Measurements from ENCODE around the gene IL17C. TPM values are rescaled to one million over a fixed set of nuclear protein-coding genes. Genes with fewer than 3 reads are reported as not detected.

The IL17C gene
- total and polyA plus RNA-seq, 2 experiments from 2014 or later, result 0.57 TPM; not detected in 1

GRCh38 chr16:88610909-88611812 lies 27.2 kb upstream of the IL17C start:
- Histone ChIP-seq H3K27me3 (no peaks in the 10 kb centered on the region), H3K9me2 (replicated peaks; ENCODE audit: insufficient read depth) (no peaks in the 10 kb centered on the region), H3K79me2 (peaks cover 5% of the 10 kb centered on the region), H4K20me1 (ENCODE audit: insufficient read depth, poor library complexity, severe bottlenecking) (peaks cover 2% of the 10 kb centered on the region), H3K36me3 (replicated peaks; ENCODE audit: insufficient read depth, low read depth) (no peaks in the 10 kb centered on the region), H2AFZ (no peak overlapping the region), H3K27ac (no peak overlapping the region), H3K4me1 (ENCODE audit: insufficient read depth) (no peaks in the 10 kb centered on the region), H3K4me2 (no peak overlapping the region), H3K9me3 (ENCODE audit: low read depth) (no peaks in the 10 kb centered on the region), H3K4me3 (no peak overlapping the region)
- TF ChIP-seq CTCF (IDR thresholded peaks at IDR 0.05; ENCODE audit: poor library complexity), result no peak
- TF ChIP-seq EZH2phosphoT487 (IDR thresholded peaks at IDR 0.05; ENCODE audit: low read depth, severe bottlenecking, unreplicated experiment), result no peak
- no peak for TF ChIP-seq EZH2 (IDR thresholded peaks at IDR 0.05; ENCODE audit: borderline replicate concordance)
- WGBS (ENCODE audit: low lambda C conversion rate, missing lambda C conversion rate), result 73% methylated on average over 41 of the region's 49 CpGs
- DNase-seq (ENCODE audit: low spot score), result no peak

GRCh38 chr16:88613293-88613692 lies 25.1 kb upstream of the IL17C start:
- H3K36me3 ChIP-seq (replicated peaks; ENCODE audit: insufficient read depth, low read depth), result no peaks in the 10 kb centered on the region
- 91% methylated on average over 10 of the region's 10 CpGs for WGBS (ENCODE audit: low lambda C conversion rate, missing lambda C conversion rate)

GRCh38 chr16:88613911-88614817 lies 24.2 kb upstream of the IL17C start:
- Histone ChIP-seq H3K4me2 (no peak overlapping the region), H3K4me3 (no peak overlapping the region), H3K27me3 (no peaks in the 10 kb centered on the region), H3K9me2 (replicated peaks; ENCODE audit: insufficient read depth) (no peaks in the 10 kb centered on the region), H3K27ac (no peak overlapping the region), H2AFZ (no peak overlapping the region), H3K9me3 (ENCODE audit: low read depth) (no peaks in the 10 kb centered on the region), H3K4me1 (ENCODE audit: insufficient read depth) (peaks cover 14% of the 10 kb centered on the region), H3K79me2 (peaks cover 8% of the 10 kb centered on the region), H3K36me3 (replicated peaks; ENCODE audit: insufficient read depth, low read depth) (no peaks in the 10 kb centered on the region), H4K20me1 (ENCODE audit: insufficient read depth, poor library complexity, severe bottlenecking) (peaks cover 9% of the 10 kb centered on the region)
- WGBS (ENCODE audit: low lambda C conversion rate, missing lambda C conversion rate), result 92% methylated on average over 19 of the region's 19 CpGs
- TF ChIP-seq EZH2 (IDR thresholded peaks at IDR 0.05; ENCODE audit: borderline replicate concordance) (no peak), EZH2phosphoT487 (IDR thresholded peaks at IDR 0.05; ENCODE audit: low read depth, severe bottlenecking, unreplicated experiment) (no peak), CTCF (IDR thresholded peaks at IDR 0.05; ENCODE audit: poor library complexity) (no peak)
- DNase-seq (ENCODE audit: low spot score), result no peak

More at GRCh38 chr16:88613293-88613692, 25.1 kb upstream of the IL17C start:
- no peak overlapping the region for H3K4me2 ChIP-seq
- no peaks in the 10 kb centered on the region for H3K9me2 ChIP-seq (replicated peaks; ENCODE audit: insufficient read depth)
- H3K27me3 ChIP-seq, result no peaks in the 10 kb centered on the region
- peaks cover 5% of the 10 kb centered on the region for H4K20me1 ChIP-seq (ENCODE audit: insufficient read depth, poor library complexity, severe bottlenecking)
- TF ChIP-seq EZH2phosphoT487 (IDR thresholded peaks at IDR 0.05; ENCODE audit: low read depth, severe bottlenecking, unreplicated experiment) (no peak), EZH2 (IDR thresholded peaks at IDR 0.05; ENCODE audit: borderline replicate concordance) (no peak), CTCF (IDR thresholded peaks at IDR 0.05; ENCODE audit: poor library complexity) (no peak)
- no peak overlapping the region for H2AFZ ChIP-seq
- DNase-seq (ENCODE audit: low spot score), result no peak
- peaks cover 7% of the 10 kb centered on the region for H3K4me1 ChIP-seq (ENCODE audit: insufficient read depth)
- no peak overlapping the region for H3K27ac ChIP-seq
- H3K79me2 ChIP-seq, result peaks cover 6% of the 10 kb centered on the region
- H3K9me3 ChIP-seq (ENCODE audit: low read depth), result no peaks in the 10 kb centered on the region
- no peak overlapping the region for H3K4me3 ChIP-seq
